OCI-M1 (cell line): ENCODE measurements around the gene EIF1AD.
"Not testable (repeated sequence)": the region's sequence is repeated elsewhere in the genome, so short reads cannot be mapped to it uniquely, and the experiment has no call there.

ENCODE experiments used
- DNase-seq: peaks from one replicate; lab custom pipeline; 2025; lab: John Stamatoyannopoulos, UW

Gene EIF1AD

DNA sequence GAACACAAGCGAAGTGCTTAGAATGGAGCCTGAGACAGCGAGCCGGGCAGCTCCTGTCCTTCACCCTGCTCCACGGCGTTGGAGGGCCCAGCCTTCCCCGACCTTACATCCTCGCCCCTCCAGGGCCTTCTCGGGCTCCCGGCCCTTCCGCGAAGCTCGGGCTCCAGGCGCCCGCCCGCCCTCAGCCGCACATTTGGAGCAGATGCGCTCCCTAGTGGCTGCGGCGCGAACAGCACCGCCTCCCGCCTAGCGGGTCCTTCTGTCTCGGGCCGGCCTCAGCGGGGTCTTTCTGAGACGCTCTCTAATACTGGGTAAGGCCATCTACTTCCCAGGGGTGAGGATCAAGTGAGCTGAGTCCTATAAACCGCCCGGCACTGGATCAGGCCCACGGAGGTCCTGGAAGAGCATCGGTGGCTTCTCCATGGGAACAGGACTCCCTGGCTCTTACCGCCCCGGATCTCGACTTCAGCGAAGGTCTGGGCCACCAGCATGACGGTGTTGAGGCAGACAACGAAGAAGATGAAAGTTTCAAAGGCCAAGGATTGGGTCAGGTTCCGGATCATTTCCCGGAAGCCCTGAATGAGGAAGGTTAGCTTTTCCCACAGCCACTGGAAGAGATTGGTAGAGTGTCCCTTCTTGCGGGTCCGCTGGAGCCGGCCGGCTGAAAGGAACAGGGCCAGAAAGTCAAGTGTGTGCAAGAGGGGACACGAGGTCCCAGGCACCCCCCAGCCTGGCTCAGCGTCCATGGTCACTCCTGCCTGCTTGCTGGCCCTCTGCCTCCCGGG is 20.6 kb upstream of the EIF1AD start:
- DNase-seq, result peak; percentile 86

DNA sequence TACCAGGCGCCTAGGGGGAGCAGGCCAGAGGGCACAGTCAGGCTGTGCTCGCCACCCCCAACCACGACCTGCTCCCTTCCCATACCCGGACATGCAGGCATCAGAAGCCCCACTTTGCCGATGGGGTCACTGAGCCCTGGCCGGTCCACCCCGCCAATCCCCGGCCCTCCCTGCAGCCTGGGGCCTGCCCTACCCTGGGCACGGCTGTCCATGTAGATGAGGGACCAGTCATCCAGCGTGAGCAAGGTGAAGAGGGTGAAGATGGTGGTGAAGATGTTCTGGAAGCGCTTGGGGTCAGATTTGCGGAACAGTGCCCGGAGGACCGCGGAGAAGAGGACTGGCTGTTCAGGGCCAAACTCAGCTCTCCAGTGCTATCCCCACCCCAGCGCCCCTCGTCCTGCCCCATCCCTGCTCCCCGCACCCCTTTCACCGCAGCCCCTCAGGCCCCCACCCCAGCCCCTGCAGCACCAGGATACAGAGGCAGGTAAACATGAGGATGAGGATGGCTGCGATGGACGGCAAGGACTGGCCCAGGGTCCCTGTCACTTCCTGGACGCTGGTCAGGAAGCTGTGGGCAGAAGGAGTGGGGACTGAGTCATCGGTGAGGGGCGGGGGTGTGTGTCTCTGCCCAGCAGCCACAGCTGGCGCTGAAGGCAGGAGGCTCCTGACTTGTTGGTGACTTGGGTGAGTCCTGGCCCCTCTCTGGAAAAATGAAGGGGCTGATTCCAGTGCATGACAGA is 18.8 kb upstream of the EIF1AD start:
- DNase-seq, result peak; percentile 71

GRCh38 chr11:66020212-66020611 is 18.3 kb upstream of the EIF1AD start:
- no peak for DNase-seq

DNA sequence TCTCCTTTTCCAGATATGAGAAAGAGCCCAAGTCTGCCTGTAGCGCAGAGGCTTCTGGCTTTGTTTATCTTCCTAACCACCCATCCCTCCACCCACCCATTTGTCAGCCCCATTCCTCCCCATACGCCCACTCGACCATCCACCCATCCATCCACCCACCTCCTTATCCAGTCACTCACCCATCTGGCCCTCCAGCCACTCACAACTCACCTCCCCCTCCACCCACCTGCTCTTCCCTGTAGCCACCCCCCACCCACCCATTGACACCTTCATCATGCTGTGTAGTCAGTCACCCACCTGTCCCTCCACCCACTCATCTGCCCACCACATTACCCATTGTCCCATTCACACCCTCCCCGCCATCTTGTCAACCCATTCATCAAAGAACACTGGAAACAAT is 15.4 kb upstream of the EIF1AD start:
- no peak for DNase-seq

- DNase-seq, result no peak
Observed at GRCh38 chr11:66016793-66017177, 14.8 kb upstream of the EIF1AD start.

DNA sequence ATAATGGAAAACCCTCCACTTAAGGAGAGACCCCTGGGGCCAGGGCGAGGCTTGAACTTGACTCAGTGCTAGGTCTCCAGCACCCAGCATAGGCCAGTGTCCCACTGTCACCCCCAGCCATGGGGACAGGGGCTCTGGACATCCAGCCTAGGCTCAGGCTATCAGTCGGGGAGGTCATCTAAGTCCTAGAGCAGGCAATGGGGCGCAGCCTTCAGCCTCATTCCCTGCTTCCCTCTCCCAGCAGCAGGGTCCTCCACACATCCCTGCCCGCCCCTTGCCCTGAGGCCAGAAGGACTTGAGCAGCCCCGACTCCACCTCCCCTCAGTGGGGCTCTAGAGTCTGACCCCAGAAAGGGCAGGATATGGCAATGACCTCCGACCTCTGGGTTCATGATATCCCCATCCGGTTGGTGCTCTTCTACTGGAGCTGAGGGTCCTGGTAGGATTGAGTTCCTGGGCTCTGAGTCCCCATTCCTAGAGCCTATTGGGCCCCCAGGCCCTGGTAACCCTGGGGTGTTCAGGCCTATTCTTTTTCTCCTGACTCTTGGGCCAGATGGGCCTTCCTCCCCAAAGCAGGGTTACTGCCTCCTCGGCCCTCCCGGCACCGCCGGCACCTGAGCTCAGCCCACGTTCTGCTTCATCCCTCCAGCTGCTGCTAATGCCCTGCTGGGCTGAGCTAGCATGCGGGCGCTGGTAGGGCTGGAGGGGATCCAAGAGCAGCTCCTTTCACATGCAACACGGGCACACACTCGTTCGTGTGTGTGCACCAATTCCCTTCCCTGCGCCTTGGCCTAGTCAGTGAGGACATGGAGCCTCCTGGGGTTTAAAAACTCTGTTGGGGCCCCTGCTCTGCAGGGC is 14.2 kb upstream of the EIF1AD start:
- DNase-seq, result no peak

- DNase-seq, result no peak
Observed at GRCh38 chr11:66015454-66015881, 13.5 kb upstream of the EIF1AD start.

- no peak for DNase-seq
Observed at GRCh38 chr11:66014804-66015453, 13.0 kb upstream of the EIF1AD start.

DNA sequence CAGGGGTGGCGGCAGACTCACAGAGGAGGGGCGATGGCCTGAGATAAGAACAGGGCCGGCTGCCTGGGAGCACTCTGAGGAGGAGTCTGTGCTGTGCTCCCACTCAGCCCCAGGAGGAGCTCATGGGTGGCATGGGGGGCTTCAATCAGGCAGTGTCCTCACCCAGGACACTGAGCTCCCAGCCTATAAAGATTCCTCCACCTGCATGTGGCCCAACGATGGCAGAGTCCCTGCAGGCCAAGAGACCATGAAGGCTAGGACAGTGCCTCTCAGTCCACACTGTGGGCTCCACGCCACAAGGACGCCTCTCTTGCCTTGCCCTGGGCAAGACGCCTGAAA is 11.8 kb upstream of the EIF1AD start:
- DNase-seq, result no peak

DNA sequence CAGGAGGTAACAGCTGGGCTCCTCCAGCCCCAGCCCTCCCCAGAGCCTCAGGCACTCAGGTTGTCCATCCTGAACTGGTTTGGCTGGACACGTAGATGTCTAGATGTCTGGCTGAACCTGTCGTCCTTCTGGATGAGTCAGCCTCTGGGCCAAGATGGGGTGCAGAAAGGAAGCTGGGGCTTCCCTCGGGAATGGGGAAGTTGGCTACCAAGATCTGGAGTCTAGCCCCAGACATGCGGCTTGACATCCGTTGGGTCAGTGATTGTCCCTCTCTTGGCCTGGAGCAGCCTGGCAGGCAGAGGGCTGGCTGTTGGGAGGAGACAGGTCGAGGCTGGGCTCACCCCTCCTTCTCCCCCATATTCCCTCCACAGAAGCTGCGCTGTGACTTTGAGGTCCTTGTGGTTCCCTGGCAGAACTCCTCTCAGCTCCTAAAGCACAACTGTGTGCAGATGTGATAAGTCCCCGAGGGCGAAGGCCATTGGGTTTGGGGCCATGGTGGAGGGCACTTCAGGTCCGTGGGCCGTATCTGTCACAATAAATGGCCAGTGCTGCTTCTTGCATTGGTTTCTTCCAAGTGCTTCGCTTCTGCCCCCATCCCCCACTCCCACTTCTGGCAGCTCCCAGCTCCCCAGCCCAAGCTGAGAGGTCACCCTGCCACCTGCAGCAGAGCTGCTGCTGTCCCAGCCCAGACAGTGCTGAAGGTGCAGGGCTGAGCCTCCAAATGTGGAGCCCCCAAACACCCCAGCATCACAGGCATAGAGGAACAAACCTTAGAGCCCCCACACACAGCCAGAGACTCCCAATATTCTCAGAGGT is 11.2 kb upstream of the EIF1AD start:
- peak; percentile 48 for DNase-seq

DNA sequence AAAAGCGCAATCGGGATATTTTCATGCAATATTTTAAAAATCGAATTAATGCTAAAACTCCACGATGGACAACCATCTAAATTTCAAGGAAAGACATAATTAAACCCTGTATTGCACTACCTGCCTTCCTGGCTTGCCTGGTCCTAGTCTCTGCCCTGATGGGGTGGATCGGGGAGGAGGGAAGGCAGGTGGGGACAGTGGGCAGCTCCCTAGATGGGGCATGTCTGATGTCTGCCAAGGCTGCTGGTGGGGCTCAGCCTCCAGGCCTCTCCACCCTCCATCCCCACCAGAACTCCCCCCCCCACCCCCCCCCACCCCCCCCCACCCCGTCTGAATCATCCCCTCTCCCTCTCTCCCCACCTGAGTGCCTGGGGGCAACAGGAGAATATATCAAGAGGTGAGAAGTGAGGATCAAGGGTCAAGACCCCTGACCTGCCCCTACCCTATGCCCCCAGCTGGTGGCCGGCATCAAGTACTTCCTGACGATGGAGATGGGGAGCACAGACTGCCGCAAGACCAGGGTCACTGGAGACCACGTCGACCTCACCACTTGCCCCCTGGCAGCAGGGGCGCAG is 10.5 kb upstream of the EIF1AD start:
- DNase-seq, result no peak

- no peak for DNase-seq
Observed at GRCh38 chr11:66011785-66012303, 9.9 kb upstream of the EIF1AD start, which contains the start of gene CST6. Gene CST6, plus strand, starts transcription at chr11:66012008. Its CDS starts 37 bp downstream, at chr11:66012045.

GRCh38 chr11:66011239-66011784 is 9.4 kb upstream of the EIF1AD start:
- no peak for DNase-seq

GRCh38 chr11:66010036-66010435 is 8.1 kb upstream of the EIF1AD start:
- not testable (repeated sequence) for DNase-seq

GRCh38 chr11:66008468-66009101 is 6.6 kb upstream of the EIF1AD start:
- DNase-seq, result no peak

- DNase-seq, result no peak
Observed at GRCh38 chr11:66008095-66008467, 6.1 kb upstream of the EIF1AD start.

DNA sequence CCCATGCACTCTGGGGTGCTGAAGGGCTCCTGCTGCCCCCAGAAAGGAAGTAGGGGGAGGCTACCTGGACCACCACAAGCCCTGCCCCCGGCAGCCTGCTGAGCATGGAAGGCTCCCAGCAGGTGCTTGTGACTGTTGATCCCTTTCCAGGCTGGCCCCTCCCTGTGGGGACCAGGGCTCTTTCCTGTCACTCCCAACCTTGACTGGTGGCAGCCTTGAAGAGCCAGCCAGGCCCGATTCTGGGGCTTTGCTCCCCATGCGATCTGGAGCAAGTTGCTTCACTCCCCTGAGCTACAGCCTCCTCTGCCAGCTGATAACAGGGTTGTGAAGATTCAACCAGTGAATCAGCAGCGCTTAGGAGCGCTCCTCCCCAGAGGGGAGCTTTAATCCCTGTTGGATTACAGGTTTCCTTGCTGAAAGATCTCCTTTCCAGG is 5.3 kb upstream of the EIF1AD start:
- DNase-seq, result peak; percentile 11

DNA sequence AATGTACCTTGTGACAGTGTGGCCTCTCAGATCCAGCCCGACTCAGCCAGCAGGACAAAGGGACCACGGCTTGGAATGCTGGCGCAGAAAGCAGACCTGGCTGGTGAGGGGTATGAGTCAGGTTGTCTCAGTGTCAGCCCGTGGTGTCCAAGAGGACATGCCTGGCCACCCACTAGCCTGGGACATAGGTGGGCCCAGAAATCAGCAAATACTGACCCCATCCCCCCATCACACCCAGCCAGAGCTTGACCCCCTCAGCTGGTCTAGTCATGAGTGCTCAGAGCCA is 4.9 kb upstream of the EIF1AD start:
- DNase-seq, result no peak

GRCh38 chr11:66006134-66006890 is 4.4 kb upstream of the EIF1AD start:
- no peak for DNase-seq
